CD14-positive monocyte (primary cell): ENCODE measurements around the gene PIP5K1A. TPM values are rescaled to one million over a fixed set of nuclear protein-coding genes. Genes with fewer than 3 reads are reported as not detected.

Experiments
- DNase-seq, 3 donors: peaks; one replicate each; pipeline ENCODE4 v3.0.0-alpha.2; 2011 to 2022
- H2AFZ ChIP-seq: 2 replicates; pipeline ENCODE4 v1.6.0; 2012; ENCODE audit warnings: mild to moderate bottlenecking, low read depth, low read length, inconsistent platforms; ENCODE audit not compliant: insufficient read depth, poor library complexity, severe bottlenecking
- H3K27ac ChIP-seq, 2 donors: 1 replicate in 1 of 2; 2 replicates in 1 of 2; pipeline ENCODE4 v1.5.1; 2012 to 2013; ENCODE audit warnings: low read length in 2 of 2, control low read depth in 1 of 2, inconsistent platforms in 1 of 2, low read depth in 1 of 2, mild to moderate bottlenecking in 1 of 2
- H3K27me3 ChIP-seq, 2 donors: one replicate each; pipeline versions ENCODE4 v1.6.0 to v1.6.1; 2011 to 2013; ENCODE audit warnings: low read length in 2 of 2; ENCODE audit not compliant: control insufficient read depth in 2 of 2, insufficient read depth in 2 of 2
- H3K36me3 ChIP-seq, 2 donors: replicated peaks in 1 of 2; 1 replicate in 1 of 2; 2 replicates in 1 of 2; pipeline versions ENCODE4 v1.5.1 to v1.6.1; 2012 to 2013; ENCODE audit warnings: low read length in 2 of 2, control low read depth in 1 of 2, inconsistent platforms in 1 of 2, mild to moderate bottlenecking in 1 of 2; ENCODE audit not compliant: insufficient read depth in 2 of 2, control insufficient read depth in 1 of 2
- H3K4me1 ChIP-seq, 2 donors: 1 replicate in 1 of 2; 2 replicates in 1 of 2; pipeline versions ENCODE4 v1.5.1 to v1.6.1; 2012 to 2013; ENCODE audit warnings: low read length in 2 of 2, control low read depth in 1 of 2, inconsistent platforms in 1 of 2, mild to moderate bottlenecking in 1 of 2, moderate library complexity in 1 of 2; ENCODE audit not compliant: insufficient read depth in 2 of 2, control insufficient read depth in 1 of 2
- H3K4me2 ChIP-seq: replicated peaks from 2 replicates; pipeline ENCODE3; 2012; ENCODE audit warnings: low read length, moderate library complexity, mild to moderate bottlenecking; ENCODE audit not compliant: poor library complexity, severe bottlenecking; ENCODE audit errors: extremely low read depth
- H3K4me3 ChIP-seq, 3 experiments: fragments of 200-600 bp in 1 of 3; sonication (generic) in 1 of 3; replicated peaks in 1 of 3; 1 replicate in 2 of 3; 2 replicates in 1 of 3; pipeline ENCODE4 v1.5.1; 2011 to 2013; ENCODE audit warnings: low read length in 3 of 3, mild to moderate bottlenecking in 3 of 3, control low read depth in 2 of 3, low read depth in 2 of 3, inconsistent platforms in 1 of 3, moderate library complexity in 1 of 3
- H3K79me2 ChIP-seq: 2 replicates; pipeline ENCODE4 v1.6.0; 2012; ENCODE audit warnings: mild to moderate bottlenecking, control low read depth, inconsistent platforms, low read length, moderate library complexity; ENCODE audit not compliant: insufficient read depth
- H3K9ac ChIP-seq: 2 replicates; pipeline ENCODE4 v1.6.0; 2017; ENCODE audit warnings: low read length, mild to moderate bottlenecking; ENCODE audit not compliant: insufficient read depth, poor library complexity, severe bottlenecking
- H3K9me3 ChIP-seq, 2 donors: replicated peaks in 1 of 2; 1 replicate in 1 of 2; 2 replicates in 1 of 2; pipeline versions ENCODE4 v1.5.1 to v1.6.1; 2012 to 2013; ENCODE audit warnings: low read length in 2 of 2, control low read depth in 1 of 2; ENCODE audit not compliant: control insufficient read depth in 1 of 2, insufficient read depth in 1 of 2
- H4K20me1 ChIP-seq: 2 replicates; pipeline ENCODE4 v1.6.0; 2012; ENCODE audit warnings: mild to moderate bottlenecking, low read length, control low read depth, moderate library complexity; ENCODE audit not compliant: insufficient read depth
- H3K27ac Mint-ChIP-seq, 7 donors: one replicate each; pipeline ENCODE4 v1.8.0; 2020; ENCODE audit warnings: mild to moderate bottlenecking in 7 of 7, mixed read lengths in 7 of 7, moderate library complexity in 6 of 7, inconsistent platforms in 2 of 7
- H3K27me3 Mint-ChIP-seq, 3 donors: one replicate each; pipeline ENCODE4 v1.8.0; 2021 to 2022; ENCODE audit warnings: low read depth in 3 of 3, mild to moderate bottlenecking in 3 of 3, mixed read lengths in 3 of 3, moderate library complexity in 3 of 3, inconsistent platforms in 1 of 3
- H3K36me3 Mint-ChIP-seq, 2 donors: one replicate each; pipeline ENCODE4 v1.8.0; 2020; ENCODE audit warnings: mixed read lengths in 2 of 2, inconsistent platforms in 1 of 2, mild to moderate bottlenecking in 1 of 2
- H3K4me1 Mint-ChIP-seq: one replicate; pipeline ENCODE4 v1.8.0; 2020; ENCODE audit warnings: mild to moderate bottlenecking, mixed read lengths
- H3K4me3 Mint-ChIP-seq, 2 donors: one replicate each; pipeline ENCODE4 v1.8.0; 2020; ENCODE audit warnings: mild to moderate bottlenecking in 2 of 2, mixed read lengths in 2 of 2, moderate library complexity in 1 of 2
- H3K9me3 Mint-ChIP-seq, 7 donors: one replicate each; pipeline ENCODE4 v1.8.0; 2020 to 2022; ENCODE audit warnings: mixed read lengths in 7 of 7, mild to moderate bottlenecking in 6 of 7, moderate library complexity in 6 of 7, inconsistent platforms in 2 of 7
- WGBS: methylation state at CpG from one replicate; pipeline ENCODE4 v1.1.5; 2013; ENCODE audit warnings: missing lambda C conversion rate; ENCODE audit not compliant: insufficient coverage; 5-methylcytosine and 5-hydroxymethylcytosine counted together
- intact Hi-C, 2 donors: fragments of 100-400 bp; cut with micrococcal nuclease; formaldehyde crosslinking; loops; one replicate each; pipeline versions ENCODE4 v1.15.0 to v1.15.1; 2023
- polyA plus RNA-seq, 3 donors: library from polyadenylated mRNA; depleted of rRNA in 1 of 3; unstranded in 2 of 3; stranded (reverse) in 1 of 3; fragments of 300-500 nt in 2 of 3; fragments of >200 nt in 1 of 3; fragmentation: Illumina TruSeq in 2 of 3; gene quantifications; 1 replicate in 2 of 3; 2 replicates in 1 of 3; pipeline ENCODE4 v1.2.3, GENCODE V29; 2012 to 2021
- TF ChIP-seq, protein P1 (sequence below): fragments of 200-600 bp; IDR thresholded peaks from one replicate; pipeline ENCODE4 v1.8.0; 2022; ENCODE audit warnings: antibody characterized with exemption, mild to moderate bottlenecking

PIP5K1A gene
- polyA plus RNA-seq, 3 donors: 10.8 to 47.7 (median 11.7) TPM

DNA sequence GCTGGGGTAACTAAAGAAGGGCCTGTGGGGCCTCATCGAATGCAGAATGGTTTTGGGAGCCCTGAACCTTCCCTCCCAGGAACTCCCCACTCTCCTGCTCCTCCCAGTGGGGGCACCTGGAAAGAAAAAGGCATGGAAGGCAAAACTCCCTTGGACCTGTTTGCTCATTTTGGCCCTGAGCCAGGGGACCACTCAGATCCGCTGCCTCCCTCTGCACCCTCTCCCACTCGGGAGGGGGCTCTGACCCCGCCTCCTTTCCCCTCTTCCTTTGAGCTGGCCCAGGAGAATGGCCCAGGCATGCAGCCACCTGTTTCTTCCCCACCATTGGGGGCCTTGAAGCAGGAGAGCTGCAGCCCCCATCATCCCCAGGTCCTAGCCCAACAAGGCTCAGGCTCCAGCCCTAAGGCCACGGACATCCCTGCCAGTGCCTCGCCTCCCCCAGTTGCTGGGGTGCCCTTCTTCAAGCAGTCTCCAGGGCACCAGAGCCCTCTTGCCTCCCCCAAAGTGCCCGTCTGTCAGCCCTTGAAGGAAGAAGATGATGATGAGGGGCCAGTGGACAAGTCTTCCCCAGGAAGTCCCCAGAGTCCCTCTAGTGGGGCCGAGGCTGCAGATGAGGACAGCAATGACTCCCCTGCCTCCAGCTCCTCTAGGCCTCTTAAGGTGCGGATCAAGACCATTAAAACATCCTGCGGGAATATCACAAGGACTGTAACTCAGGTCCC lies 88.4 kb downstream of the PIP5K1A start:
- H3K27ac ChIP-seq: peak overlapping the region in 1 of 2 donors; percentile 45
- no peak overlapping the region for H2AFZ ChIP-seq
- H3K79me2 ChIP-seq: peaks cover 76% of the 10 kb centered on the region
- no peak overlapping the region for H3K9ac ChIP-seq
- no peaks in the 10 kb centered on the region for H3K27me3 ChIP-seq
- H3K27me3 Mint-ChIP-seq: peaks cover 0 to 1% (median 0%) of the 10 kb centered on the region in 3 donors
- H4K20me1 ChIP-seq: peaks cover 82% of the 10 kb centered on the region
- peaks cover 0 to 2% (median 0%) of the 10 kb centered on the region in 7 donors for H3K9me3 Mint-ChIP-seq
- peak overlapping the region in 2 of 7 donors; percentile 13 to 30 for H3K27ac Mint-ChIP-seq
- H3K4me1 ChIP-seq: peaks cover 24 to 35% of the 10 kb centered on the region in 2 donors
- no peaks in the 10 kb centered on the region for H3K9me3 ChIP-seq
- no peak for DNase-seq
- intact Hi-C loops: loop anchor here in 1 of 2 donors (10.0 kb wide), 1 partner anchor 178 kb away; no protein-coding TSS in a partner anchor
- WGBS: 95% methylated on average over 6 of the region's 10 CpGs
- peaks cover 54 to 73% of the 10 kb centered on the region in 2 donors for H3K36me3 Mint-ChIP-seq
- peaks cover 29% of the 10 kb centered on the region for H3K4me1 Mint-ChIP-seq
- no peak overlapping the region for H3K4me2 ChIP-seq
- TF ChIP-seq, protein P1, sequence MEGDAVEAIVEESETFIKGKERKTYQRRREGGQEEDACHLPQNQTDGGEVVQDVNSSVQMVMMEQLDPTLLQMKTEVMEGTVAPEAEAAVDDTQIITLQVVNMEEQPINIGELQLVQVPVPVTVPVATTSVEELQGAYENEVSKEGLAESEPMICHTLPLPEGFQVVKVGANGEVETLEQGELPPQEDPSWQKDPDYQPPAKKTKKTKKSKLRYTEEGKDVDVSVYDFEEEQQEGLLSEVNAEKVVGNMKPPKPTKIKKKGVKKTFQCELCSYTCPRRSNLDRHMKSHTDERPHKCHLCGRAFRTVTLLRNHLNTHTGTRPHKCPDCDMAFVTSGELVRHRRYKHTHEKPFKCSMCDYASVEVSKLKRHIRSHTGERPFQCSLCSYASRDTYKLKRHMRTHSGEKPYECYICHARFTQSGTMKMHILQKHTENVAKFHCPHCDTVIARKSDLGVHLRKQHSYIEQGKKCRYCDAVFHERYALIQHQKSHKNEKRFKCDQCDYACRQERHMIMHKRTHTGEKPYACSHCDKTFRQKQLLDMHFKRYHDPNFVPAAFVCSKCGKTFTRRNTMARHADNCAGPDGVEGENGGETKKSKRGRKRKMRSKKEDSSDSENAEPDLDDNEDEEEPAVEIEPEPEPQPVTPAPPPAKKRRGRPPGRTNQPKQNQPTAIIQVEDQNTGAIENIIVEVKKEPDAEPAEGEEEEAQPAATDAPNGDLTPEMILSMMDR: no peak
- peaks cover 64 to 70% of the 10 kb centered on the region in 2 donors for H3K36me3 ChIP-seq
- H3K4me3 Mint-ChIP-seq: no peak overlapping the region
- no peak overlapping the region for H3K4me3 ChIP-seq

DNA sequence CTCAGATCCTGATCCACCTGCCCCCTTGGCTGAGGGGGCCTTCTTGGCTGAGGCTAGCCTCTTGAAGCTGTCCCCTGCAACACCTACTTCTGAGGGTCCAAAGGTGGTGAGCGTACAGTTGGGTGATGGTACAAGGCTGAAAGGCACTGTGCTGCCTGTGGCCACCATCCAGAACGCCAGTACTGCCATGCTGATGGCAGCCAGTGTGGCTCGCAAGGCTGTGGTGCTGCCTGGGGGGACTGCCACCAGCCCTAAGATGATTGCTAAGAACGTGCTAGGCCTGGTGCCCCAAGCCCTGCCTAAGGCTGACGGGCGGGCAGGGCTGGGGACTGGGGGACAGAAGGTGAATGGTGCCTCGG lies 89.0 kb downstream of the PIP5K1A start:
- Histone ChIP-seq H3K79me2 (peaks cover 74% of the 10 kb centered on the region), H3K9ac (no peak overlapping the region), H3K36me3 (peaks cover 69 to 75% of the 10 kb centered on the region in 2 donors), H2AFZ (no peak overlapping the region), H3K9me3 (no peaks in the 10 kb centered on the region), H3K27ac (peak overlapping the region in 1 of 2 donors; percentile 4), H4K20me1 (peaks cover 87% of the 10 kb centered on the region), H3K4me1 (peaks cover 24 to 35% of the 10 kb centered on the region in 2 donors), H3K4me3 (no peak overlapping the region), H3K4me2 (no peak overlapping the region), H3K27me3 (no peaks in the 10 kb centered on the region)
- DNase-seq: no peak
- no peak overlapping the region for H3K4me3 Mint-ChIP-seq
- peaks cover 0 to 2% (median 0%) of the 10 kb centered on the region in 7 donors for H3K9me3 Mint-ChIP-seq
- H3K36me3 Mint-ChIP-seq: peaks cover 59 to 78% of the 10 kb centered on the region in 2 donors
- peak overlapping the region in 2 of 7 donors; percentile 30 to 71 for H3K27ac Mint-ChIP-seq
- peaks cover 29% of the 10 kb centered on the region for H3K4me1 Mint-ChIP-seq
- intact Hi-C loops: loop anchor here in 1 of 2 donors (10.0 kb wide), 1 partner anchor 177 kb away; no protein-coding TSS in a partner anchor
- TF ChIP-seq, protein P1: no peak
- 95% methylated on average over 6 of the region's 7 CpGs for WGBS
- peaks cover 0 to 1% (median 0%) of the 10 kb centered on the region in 3 donors for H3K27me3 Mint-ChIP-seq
